ENCODE results near the gene LAMA4.

The LAMA4 gene

GRCh38 chr6:112066606-112067005 is 187.8 kb downstream of the LAMA4 start:
- no peaks in the 10 kb centered on the region for H3K4me1 ChIP-seq (ENCODE audit: control insufficient read depth, insufficient read depth, low read length)
- no peak overlapping the region for H3K4me3 ChIP-seq (ENCODE audit: low read depth, low read length)
- no peaks in the 10 kb centered on the region for H3K9me3 ChIP-seq (ENCODE audit: control insufficient read depth, insufficient read depth, low read length)
- H3K36me3 ChIP-seq (ENCODE audit: control insufficient read depth, insufficient read depth, low read length) = no peaks in the 10 kb centered on the region
- no peaks in the 10 kb centered on the region for H3K27me3 ChIP-seq (ENCODE audit: control insufficient read depth, insufficient read depth, low read length)
- no peak overlapping the region for H3K9ac ChIP-seq (ENCODE audit: low read depth, low read length)

- H3K4me1 ChIP-seq (ENCODE audit: control insufficient read depth, insufficient read depth, low read length) = no peaks in the 10 kb centered on the region
- H3K9me3 ChIP-seq (ENCODE audit: control insufficient read depth, insufficient read depth, low read length) = no peaks in the 10 kb centered on the region
- H3K27me3 ChIP-seq (ENCODE audit: control insufficient read depth, insufficient read depth, low read length) = no peaks in the 10 kb centered on the region
- no peak overlapping the region for H3K9ac ChIP-seq (ENCODE audit: low read depth, low read length)
- no peak overlapping the region for H3K4me3 ChIP-seq (ENCODE audit: low read depth, low read length)
- no peaks in the 10 kb centered on the region for H3K36me3 ChIP-seq (ENCODE audit: control insufficient read depth, insufficient read depth, low read length)
Observed at GRCh38 chr6:112065426-112065986, 188.9 kb downstream of the LAMA4 start.

DNA sequence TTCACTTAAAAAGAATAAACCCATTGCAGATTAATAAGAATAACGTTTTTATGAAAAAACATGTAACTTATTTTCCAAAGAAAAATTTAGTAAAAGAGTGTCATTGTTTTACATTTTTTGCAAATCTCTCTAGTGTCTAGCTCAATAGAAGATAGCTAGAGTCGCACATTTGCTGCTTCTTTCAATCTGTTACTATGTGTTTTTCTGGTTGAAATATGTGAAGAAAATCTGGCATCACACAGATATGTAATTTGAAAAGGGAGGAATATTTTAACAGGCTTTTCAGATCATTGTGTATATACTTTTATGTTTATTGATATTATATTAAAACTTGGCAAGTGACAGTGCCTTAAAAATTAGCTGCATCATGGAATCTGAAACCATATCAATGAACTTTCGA is 191.4 kb downstream of the LAMA4 start:
- H3K4me3 ChIP-seq (ENCODE audit: low read depth, low read length) = no peak overlapping the region
- H3K9ac ChIP-seq (ENCODE audit: low read depth, low read length) = no peak overlapping the region
- no peaks in the 10 kb centered on the region for H3K36me3 ChIP-seq (ENCODE audit: control insufficient read depth, insufficient read depth, low read length)
- H3K9me3 ChIP-seq (ENCODE audit: control insufficient read depth, insufficient read depth, low read length) = no peaks in the 10 kb centered on the region
- H3K27me3 ChIP-seq (ENCODE audit: control insufficient read depth, insufficient read depth, low read length) = no peaks in the 10 kb centered on the region
- H3K4me1 ChIP-seq (ENCODE audit: control insufficient read depth, insufficient read depth, low read length) = no peaks in the 10 kb centered on the region

DNA sequence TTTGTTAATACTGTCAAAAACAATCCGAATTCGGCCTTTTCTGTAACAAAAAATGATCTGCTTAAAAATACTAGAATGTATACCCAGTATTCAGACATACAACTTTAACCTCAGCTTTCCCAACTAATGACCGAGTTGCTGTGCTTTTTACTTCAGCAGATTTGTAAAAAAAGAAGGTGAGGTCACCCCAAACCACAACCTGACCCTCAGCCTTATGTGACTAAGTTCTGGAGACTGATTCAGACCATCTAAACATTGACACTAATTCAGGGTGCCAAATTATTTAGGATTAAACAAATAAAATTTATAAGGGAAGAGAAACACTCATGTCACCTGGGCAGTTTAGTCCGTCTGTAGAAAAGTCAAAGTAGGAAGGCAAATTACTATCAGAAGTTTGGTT is 192.8 kb downstream of the LAMA4 start:
- no peak overlapping the region for H3K9ac ChIP-seq (ENCODE audit: low read depth, low read length)
- H3K9me3 ChIP-seq (ENCODE audit: control insufficient read depth, insufficient read depth, low read length) = no peaks in the 10 kb centered on the region
- H3K36me3 ChIP-seq (ENCODE audit: control insufficient read depth, insufficient read depth, low read length) = no peaks in the 10 kb centered on the region
- H3K4me3 ChIP-seq (ENCODE audit: low read depth, low read length) = no peak overlapping the region
- H3K4me1 ChIP-seq (ENCODE audit: control insufficient read depth, insufficient read depth, low read length) = no peaks in the 10 kb centered on the region
- H3K27me3 ChIP-seq (ENCODE audit: control insufficient read depth, insufficient read depth, low read length) = no peaks in the 10 kb centered on the region
